GM12873 (cell line): ENCODE measurements around the gene XPR1.

Experiments
- TF ChIP-seq, protein P1 (sequence below): IDR thresholded peaks from 2 replicates; pipeline ENCODE4 v1.5.1; 2012; ENCODE audit warnings: low read depth, mild to moderate bottlenecking, moderate library complexity, low read length, control low read depth; ENCODE audit not compliant: insufficient read depth; ENCODE audit errors: missing control alignments

Gene XPR1

GRCh38 chr1:180779584-180779983 lies 147.8 kb downstream of the XPR1 start:
- TF ChIP-seq, protein P1, sequence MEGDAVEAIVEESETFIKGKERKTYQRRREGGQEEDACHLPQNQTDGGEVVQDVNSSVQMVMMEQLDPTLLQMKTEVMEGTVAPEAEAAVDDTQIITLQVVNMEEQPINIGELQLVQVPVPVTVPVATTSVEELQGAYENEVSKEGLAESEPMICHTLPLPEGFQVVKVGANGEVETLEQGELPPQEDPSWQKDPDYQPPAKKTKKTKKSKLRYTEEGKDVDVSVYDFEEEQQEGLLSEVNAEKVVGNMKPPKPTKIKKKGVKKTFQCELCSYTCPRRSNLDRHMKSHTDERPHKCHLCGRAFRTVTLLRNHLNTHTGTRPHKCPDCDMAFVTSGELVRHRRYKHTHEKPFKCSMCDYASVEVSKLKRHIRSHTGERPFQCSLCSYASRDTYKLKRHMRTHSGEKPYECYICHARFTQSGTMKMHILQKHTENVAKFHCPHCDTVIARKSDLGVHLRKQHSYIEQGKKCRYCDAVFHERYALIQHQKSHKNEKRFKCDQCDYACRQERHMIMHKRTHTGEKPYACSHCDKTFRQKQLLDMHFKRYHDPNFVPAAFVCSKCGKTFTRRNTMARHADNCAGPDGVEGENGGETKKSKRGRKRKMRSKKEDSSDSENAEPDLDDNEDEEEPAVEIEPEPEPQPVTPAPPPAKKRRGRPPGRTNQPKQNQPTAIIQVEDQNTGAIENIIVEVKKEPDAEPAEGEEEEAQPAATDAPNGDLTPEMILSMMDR = no peak

DNA sequence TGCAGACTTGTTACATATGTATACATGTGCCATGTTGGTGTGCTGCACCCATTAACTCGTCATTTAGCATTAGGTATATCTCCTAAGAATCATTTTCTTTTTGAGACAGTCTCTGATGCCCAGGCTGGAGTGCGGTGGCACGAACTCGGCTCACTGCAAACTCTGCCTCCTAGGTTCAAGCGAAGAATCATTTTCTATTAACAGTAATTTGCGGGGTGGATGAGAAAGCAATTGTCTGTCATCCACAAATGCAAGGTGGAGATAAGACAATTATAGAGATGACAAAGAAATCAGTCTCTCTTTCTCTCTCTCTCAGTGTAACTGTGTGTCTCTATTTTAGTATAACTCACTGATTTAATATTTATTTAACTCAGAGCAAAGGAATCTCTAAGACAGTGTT lies 149.9 kb downstream of the XPR1 start:
- TF ChIP-seq, protein P1 = no peak

- TF ChIP-seq, protein P1 = no peak
Measured at GRCh38 chr1:180785291-180785690, 153.5 kb downstream of the XPR1 start.

- TF ChIP-seq, protein P1 = no peak
Measured at GRCh38 chr1:180785887-180786286, 154.1 kb downstream of the XPR1 start.

GRCh38 chr1:180786624-180787023 lies 154.8 kb downstream of the XPR1 start:
- TF ChIP-seq, protein P1 = no peak

GRCh38 chr1:180787628-180788307 lies 155.9 kb downstream of the XPR1 start:
- TF ChIP-seq, protein P1 = no peak

- TF ChIP-seq, protein P1 = no peak
Measured at GRCh38 chr1:180789460-180789859, 157.6 kb downstream of the XPR1 start.
